HG03039 (cell line): ENCODE data around the gene STX8.

ENCODE experiments used
- ATAC-seq: cut with Tn5 transposase; IDR thresholded peaks from one replicate; pipeline ENCODE4 v1.9.1; 2021; ENCODE audit warnings: mild to moderate bottlenecking, moderate library complexity; ENCODE audit not compliant: unreplicated experiment

The STX8 gene

DNA sequence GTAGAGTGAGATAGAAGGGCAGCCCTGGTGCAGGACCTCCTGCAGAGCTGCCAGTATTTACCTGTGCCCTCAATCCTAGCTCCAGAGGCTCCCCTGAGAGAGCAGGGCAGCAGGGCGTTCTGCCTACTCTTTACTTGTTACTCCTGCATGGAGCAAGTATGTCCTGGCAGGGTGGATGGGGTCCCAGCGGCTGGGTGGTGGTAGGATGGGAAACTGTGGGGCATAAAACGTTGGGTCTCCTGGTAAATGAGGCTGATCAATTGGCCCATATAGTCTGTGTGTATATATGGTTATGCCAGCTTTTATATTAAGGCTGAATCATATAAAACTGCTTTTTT lies 362.3 kb downstream of the STX8 start:
- ATAC-seq = no peak

- ATAC-seq = no peak
Observed at GRCh38 chr17:9212376-9213302, 363.0 kb downstream of the STX8 start.

DNA sequence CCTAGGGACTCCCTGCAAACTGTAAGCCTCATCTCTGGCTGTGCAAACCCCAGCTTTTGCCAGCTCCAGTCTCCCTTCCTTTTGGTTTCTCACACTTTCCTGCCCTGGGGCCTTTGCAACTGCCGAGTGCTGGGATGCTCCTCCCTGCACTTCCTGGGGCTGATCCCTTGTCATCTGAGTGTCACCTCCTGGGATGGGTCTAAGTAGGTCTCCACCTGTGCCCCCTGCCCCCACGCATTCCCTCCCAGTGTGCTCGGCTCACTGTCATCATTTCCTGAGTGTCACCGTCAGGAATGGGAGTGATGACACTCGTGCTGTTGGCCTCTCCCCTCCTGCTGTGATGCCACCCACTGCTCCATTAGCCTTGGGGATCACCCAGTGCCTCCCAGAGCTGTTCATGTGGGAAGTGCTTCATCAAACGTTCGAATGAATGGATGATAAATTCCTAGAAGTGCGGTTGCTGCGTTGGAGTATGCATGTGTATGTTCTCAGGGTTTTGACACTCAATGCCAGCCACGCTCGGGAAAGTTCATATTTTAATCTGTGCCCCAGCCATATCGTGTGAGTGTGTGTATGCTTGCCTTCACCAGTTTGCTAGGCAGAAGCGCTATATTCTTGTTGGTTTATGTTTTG lies 364.4 kb downstream of the STX8 start:
- ATAC-seq = no peak

GRCh38 chr17:9209781-9210370 lies 365.7 kb downstream of the STX8 start:
- no peak for ATAC-seq

- ATAC-seq = no peak
Observed at GRCh38 chr17:9209347-9209746, 366.3 kb downstream of the STX8 start.

DNA sequence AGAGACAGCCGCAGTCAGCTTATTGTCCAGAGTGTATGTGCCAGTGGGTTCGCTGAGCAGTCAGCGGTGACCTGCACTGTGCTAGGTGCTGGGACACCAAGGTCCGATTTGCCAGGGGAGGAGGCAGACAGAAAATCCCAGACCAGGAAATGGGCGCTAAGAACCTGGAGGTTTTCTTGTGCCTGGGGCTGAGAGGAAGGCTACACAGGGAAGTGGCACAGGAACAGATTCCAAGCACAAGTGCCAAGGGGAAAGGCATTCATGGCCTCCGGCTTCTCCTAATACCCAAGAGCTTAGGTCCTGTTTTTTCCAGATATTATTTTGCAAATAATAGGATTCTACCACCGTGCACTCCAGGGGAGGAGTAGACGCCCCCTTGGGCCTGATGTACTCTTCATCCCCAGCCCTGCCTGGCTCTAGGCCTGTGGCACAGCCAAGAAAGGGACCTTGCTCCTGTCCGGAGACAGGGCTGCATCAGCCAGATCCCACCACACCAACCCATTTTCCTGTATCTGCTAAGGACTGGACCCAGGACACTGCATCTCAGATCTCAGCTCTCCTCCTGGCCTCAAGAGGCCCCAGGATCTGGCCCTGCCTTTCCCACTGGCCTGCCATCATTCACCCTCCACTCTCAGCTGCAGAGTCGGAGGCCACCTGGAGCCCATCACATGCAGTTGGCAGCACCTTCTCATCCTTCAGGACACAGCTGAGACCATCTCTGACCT lies 367.1 kb downstream of the STX8 start:
- ATAC-seq = no peak

DNA sequence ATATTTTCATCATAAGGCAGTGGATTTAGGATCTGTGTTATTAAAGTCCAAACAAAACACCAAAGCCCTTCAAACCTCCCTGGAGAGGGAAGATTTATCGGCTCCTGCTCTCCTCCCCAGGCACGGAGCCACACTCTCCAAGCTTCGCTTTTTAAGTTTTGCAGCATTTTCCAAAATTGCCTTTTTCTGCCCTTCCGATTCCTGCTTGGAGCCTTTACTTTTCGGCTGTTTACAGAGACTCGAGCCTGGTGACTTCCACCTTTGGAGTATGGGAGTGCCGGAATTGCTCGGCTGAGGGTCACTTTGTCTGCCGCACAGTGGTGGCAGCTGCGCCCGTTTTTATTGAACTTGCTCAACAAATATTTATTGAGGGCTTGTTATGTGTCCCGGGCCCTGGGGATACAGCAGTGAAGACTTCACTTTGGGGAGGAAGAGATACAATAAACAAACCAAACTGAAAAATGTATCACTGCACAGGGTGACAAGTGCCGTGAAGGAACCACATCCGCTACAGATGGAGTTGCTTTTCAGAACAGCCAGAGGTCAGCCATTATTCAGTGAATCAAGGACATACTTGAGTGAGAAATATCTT lies 368.8 kb downstream of the STX8 start:
- ATAC-seq = no peak

DNA sequence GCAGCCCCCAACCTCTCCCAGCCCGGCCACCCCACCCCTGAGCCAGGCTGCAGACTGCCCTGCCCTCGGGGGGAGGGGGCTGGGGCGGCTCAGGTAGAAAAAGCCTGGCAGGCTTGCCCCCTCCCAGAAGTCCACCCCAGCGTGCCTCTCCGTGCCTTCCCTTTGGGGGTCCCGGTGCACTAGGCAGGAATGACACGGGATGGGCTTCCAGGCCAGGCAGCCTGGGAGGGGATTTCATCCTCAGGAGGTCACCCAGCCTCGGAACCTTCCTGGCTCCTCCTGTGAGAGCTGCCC lies 369.3 kb downstream of the STX8 start:
- ATAC-seq = no peak

DNA sequence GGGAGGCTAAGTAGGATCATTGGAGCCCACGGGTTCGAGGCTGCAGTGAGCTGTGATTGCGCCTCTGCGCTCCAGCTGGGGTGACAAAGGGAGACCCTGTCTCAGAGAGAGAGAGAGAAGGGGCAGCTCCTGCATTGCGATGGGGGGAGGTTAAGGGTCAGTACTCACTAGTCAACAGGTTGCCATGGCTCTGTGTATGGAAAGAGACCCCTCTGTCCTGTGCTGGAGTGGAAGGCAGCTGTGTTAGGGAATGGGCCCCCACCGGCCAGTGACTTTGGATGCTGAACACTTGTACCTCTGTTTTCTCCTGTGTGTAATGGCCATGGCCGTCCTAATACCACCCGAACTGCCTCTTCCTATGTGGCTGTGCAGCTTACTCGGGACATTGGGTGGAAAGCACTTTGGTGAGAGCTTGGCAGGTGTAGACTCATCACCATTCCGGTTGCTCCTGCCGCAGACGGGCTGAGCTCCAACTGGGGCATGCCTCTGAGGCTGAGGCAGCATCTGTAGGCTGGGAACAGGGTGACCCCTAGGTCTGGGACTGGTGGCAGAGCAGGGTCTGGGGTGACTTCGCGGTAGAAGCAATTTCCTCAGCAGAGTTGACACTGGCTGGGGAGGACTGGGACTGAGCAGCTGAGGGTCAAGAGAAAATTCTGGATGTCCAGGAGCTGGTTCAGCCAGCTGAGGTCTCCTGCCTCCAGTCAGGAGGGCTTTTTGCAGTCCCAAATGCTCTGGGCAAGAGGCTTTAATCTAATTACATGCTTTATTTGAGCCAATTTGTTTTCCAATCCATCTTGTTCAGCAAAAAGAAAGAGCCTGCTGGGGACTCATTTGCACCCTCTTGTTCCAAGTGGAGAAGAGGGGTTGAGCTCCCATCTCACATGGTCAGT lies 369.9 kb downstream of the STX8 start:
- no peak for ATAC-seq

GRCh38 chr17:9204637-9205329 lies 370.8 kb downstream of the STX8 start:
- no peak for ATAC-seq

DNA sequence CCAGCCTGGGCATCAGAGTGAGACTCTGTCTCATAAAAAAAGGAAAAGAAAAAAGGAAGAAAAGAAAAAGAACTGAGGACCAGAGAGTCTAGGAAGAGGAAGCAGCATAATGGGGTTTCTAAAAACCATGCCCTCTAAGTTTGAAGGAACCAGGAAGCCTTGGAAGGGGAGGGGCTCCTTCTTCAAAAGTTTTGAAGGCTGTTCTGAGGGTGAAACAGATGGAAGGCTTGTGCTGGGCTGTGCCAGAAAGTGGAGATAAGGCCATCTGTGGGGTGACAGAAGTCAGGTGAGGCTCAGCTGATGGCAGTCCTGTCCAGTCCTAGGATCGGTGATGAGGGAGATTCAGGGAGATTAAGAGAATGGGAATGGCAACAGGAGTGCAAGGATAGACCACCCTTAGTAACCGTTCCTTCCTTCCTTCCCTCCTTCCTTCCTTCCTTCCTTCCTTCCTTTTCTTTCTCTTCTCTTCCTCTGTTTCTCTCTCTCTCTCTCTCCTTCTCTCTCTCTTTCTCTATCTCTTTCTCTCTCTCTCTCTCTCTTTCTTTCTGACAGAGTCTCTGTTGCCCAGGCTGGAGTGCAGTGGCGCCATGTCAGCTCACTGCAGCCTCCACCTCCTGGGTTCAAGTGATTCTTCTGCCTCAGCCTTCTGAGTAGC lies 371.7 kb downstream of the STX8 start:
- no peak for ATAC-seq

GRCh38 chr17:9202532-9202931 lies 373.1 kb downstream of the STX8 start:
- ATAC-seq = no peak

DNA sequence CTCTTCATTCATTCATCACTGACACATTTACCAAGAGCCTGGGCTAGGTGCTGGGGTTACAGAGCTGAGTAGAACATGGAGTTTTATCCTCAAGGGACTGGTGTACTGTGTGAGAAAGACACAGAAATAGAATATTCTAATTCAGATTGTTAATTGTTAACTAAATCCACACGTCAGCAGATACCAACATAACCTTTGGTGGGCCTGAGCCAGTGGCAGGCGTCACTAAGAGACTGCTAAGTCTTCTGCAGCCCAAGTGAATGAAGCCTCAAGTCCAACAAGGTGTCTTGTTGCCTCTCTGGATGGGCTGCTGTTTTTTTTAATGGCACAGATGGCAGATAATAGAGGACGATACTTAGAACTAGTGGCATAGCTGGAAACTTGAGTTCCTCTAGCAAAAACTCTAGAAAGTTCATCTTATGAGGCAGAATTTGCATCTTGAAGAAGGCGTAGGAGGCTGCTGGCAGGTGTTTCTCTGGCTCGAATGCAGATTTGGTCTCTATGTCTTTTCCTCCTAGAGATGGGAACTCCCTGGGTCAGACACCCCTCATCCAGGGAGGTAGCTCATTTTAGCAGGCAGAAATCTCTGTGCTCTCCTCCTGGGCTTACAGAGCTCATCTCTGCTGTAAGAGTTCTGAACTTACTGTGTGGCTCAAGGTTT lies 374.8 kb downstream of the STX8 start:
- no peak for ATAC-seq
